H1 (cell line): ENCODE measurements around the gene MLNR. TPM values are rescaled to one million over a fixed set of nuclear protein-coding genes. Genes with fewer than 3 reads are reported as not detected.
A peak's percentile ranks its signal among the peaks of the same experiment; 100 is the strongest.

ENCODE experiments used
- CHD1 ChIP-seq: IDR thresholded peaks from 2 replicates; pipeline ENCODE4 v1.6.1; 2012; ENCODE audit warnings: low read depth, low read length, improper control_type of control experiment
- E2F6 ChIP-seq: IDR thresholded peaks from 2 replicates; pipeline ENCODE4 v1.6.1; 2012; ENCODE audit warnings: inconsistent platforms
- KDM1A ChIP-seq: fragments of 200-600, 300-600 bp; sonication (generic); IDR thresholded peaks from 2 replicates; pipeline ENCODE4 v1.7.1; 2016; ENCODE audit warnings: mild to moderate bottlenecking, low read length, borderline replicate concordance
- POLR2AphosphoS5 ChIP-seq: IDR thresholded peaks from 2 replicates; pipeline ENCODE4 v1.6.1; 2011; ENCODE audit warnings: low read depth, low read length
- RBBP5 ChIP-seq: IDR thresholded peaks from 2 replicates; pipeline ENCODE4 v1.7.1; 2012; ENCODE audit warnings: low read depth, mild to moderate bottlenecking, inconsistent platforms, low read length, moderate library complexity, borderline replicate concordance
- SIX5 ChIP-seq: IDR thresholded peaks from 2 replicates; pipeline ENCODE4 v1.6.1; 2011; ENCODE audit warnings: mild to moderate bottlenecking, low read depth, low read length
- TEAD4 ChIP-seq: IDR thresholded peaks from 2 replicates; pipeline ENCODE4 v1.6.1; 2012; ENCODE audit warnings: low read depth, low read length, inconsistent platforms, mixed read lengths
- ZNF274 ChIP-seq: IDR thresholded peaks from 2 replicates; pipeline ENCODE4 v1.7.0; 2012; ENCODE audit warnings: low read length, borderline replicate concordance; ENCODE audit errors: extremely low read depth
- polyA plus RNA-seq, 7 experiments: library from polyadenylated mRNA; depleted of rRNA in 3 of 7; stranded (reverse) in 5 of 7; unstranded in 2 of 7; fragments of >200 nt in 5 of 7; fragments of 200-250 nt in 2 of 7; gene quantifications; 1 replicate in 5 of 7; 2 replicates in 1 of 7; 4 replicates in 1 of 7; pipeline versions ENCODE4 v1.2.1 to v1.2.3, GENCODE V29; 2011 to 2013; ENCODE audit warnings: missing spikeins in 2 of 7, mixed read lengths in 2 of 7
- total RNA-seq: library from RNA; stranded (reverse); fragmentation: NEBNext Ultra II Directional; extraction: Animal tissue kit (Norgen Biotek cat#: 25700); gene quantifications from 2 replicates; pipeline ENCODE4 v1.2.1, GENCODE V29; 2021
- TF ChIP-seq, protein P1 (sequence below): IDR thresholded peaks from 2 replicates; pipeline ENCODE4 v1.6.1; 2011; ENCODE audit warnings: low read depth, mild to moderate bottlenecking, low read length; ENCODE audit not compliant: insufficient read depth

MLNR gene
- total and polyA plus RNA-seq, 2 of the 8 experiments (the other 6 are each of a cell fraction or from before 2014, with no cell fraction given): 0.24 to 0.29 TPM

DNA sequence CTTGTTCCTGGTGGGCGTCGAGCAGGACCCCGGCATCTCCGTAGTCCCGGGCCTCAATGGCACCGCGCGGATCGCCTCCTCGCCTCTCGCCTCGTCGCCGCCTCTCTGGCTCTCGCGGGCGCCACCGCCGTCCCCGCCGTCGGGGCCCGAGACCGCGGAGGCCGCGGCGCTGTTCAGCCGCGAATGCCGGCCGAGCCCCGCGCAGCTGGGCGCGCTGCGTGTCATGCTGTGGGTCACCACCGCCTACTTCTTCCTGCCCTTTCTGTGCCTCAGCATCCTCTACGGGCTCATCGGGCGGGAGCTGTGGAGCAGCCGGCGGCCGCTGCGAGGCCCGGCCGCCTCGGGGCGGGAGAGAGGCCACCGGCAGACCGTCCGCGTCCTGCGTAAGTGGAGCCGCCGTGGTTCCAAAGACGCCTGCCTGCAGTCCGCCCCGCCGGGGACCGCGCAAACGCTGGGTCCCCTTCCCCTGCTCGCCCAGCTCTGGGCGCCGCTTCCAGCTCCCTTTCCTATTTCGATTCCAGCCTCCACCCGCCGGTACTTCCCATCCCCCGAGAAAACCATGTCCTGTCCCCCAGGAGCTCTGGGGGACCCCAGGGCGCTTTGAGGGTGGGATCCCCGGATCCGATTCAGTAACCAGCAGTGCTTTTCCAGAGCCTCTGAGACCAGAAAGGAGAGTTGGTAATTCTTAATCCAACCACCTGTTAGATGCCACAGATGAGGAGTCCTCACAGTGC, 885 bp downstream of the MLNR start (continued):
- TF ChIP-seq RBBP5 (0 out of 2 replicates have a peak, but pooled peaks have one; percentile 54), TEAD4 (no peak), CHD1 (no peak), SIX5 (no peak), KDM1A (no peak), ZNF274 (no peak), E2F6 (no peak; the same call in 1 of the 2 replicates), POLR2AphosphoS5 (no peak)
- TF ChIP-seq, protein P1, sequence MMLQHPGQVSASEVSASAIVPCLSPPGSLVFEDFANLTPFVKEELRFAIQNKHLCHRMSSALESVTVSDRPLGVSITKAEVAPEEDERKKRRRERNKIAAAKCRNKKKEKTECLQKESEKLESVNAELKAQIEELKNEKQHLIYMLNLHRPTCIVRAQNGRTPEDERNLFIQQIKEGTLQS: no peak
